Activated T-cell treated with anti-CD3 and anti-CD28 coated beads for 48 hours (primary cell): ENCODE results near the gene RPTOR.

ENCODE experiments used
- DNase-seq: peaks from one replicate; pipeline ENCODE4 v3.0.0-alpha.2; 2020; ENCODE audit warnings: low read depth

The RPTOR gene

DNA sequence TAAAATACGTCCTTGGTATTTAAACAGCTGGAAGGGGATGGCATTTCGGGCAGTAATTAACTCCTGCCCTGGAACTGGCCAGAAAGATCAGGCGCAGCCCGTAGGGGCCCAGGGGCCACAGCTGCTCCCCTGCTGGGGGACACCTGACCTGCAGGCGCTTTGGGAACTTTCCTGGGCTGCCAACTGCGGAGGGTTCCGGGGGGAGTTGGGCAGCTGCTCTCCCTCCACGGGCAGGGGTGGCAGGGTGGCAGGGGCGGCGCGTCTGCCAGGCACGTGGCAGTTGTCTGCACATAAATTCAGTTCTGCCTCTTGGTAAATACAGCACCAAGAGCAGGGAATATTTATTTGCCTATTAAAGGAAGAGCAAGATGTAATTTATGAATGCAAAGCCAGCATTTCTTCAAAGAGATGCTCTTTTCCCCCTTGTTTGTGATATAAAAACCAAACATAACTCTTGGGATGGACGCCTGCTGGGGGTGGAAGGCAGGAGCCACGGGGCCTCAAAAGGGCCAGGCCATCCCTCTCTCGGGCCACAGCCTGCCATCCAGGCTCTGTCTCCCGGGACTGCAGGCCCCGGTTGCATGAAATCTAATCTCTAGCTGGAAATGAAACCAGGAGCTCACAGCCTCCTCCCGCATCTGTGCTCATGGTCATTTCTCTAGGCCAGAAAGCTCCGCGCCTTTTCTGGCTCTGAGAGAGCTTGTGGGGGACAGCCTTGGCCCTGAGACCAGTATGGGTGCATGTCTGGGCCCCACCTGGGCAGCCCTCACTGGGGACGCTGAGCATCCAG is 417.1 kb downstream of the RPTOR start:
- DNase-seq: no peak

DNA sequence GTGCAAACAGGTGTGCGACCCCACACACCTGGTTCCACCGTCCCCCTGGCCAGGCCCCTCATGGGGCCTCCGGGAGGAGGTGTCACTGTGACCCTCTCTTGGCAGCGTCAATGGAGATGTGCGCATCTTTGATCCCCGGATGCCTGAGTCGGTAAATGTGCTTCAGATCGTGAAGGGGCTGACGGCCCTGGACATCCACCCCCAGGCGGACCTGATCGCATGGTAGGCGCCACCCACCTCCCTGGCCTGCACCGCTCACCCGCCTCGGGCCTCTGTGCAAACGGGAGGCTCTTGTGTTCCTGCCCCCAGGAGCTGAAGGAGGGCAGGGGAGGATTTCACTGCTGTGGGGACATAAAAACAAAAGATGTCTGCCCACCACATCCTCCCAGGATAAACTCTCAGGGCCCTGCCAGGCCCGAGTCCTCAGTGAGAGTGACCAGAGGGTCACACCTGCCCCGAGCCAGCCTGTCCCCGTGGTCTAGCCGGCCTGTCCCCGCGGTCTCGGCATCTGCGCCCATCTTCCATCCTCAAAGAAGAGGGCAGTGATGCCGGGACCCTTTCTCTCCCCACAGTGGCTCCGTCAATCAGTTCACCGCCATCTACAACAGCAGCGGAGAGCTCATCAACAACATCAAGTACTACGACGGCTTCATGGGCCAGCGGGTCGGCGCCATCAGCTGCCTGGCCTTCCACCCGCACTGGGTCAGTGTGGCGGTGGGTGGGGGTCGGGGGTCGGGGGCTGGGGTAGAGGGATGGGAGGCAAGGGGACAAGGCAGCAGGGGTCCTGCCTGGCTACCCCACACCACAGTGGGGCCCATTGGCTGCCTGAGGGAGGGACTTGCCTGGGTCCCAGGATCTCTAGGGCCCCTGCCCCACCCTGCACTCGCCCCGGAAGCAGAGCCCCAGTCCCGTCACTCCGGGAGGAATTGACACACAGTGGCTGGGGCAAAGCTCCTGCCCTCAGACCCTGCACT is 418.0 kb downstream of the RPTOR start:
- DNase-seq: no peak

DNA sequence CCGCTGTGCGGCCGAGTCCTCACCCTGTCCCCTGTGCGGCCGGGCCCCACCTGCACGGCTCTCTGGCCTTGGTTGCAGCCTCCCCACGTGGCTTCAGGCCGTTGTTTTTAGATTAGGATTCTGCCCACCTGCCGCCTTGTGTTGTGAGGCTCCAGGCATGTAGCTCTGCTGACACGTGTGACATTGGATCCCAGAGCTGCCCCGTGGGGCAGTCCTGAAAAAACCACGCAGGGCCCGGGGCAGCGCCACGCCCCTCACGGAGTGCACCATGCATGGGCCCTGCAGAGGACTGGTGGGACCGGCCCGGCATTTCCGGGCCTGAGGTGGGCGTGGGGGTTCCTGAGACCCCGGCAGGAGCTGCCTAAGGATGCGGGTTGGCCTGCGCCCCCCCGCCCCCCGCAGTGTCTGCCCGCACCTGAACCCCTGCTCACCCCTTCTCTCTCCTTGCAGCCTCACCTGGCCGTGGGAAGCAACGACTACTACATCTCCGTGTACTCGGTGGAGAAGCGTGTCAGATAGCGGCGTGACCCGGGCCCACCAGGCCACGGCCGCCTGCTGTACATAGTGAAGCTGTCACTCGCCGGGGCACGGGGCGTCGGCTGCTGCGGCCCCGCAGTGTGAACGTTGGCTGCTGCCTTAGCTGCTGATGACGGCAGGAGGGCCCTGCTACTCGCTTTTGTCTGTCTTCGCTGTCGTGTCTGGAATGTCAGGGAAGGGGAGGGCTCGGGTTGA is 419.3 kb downstream of the RPTOR start:
- no peak for DNase-seq

DNA sequence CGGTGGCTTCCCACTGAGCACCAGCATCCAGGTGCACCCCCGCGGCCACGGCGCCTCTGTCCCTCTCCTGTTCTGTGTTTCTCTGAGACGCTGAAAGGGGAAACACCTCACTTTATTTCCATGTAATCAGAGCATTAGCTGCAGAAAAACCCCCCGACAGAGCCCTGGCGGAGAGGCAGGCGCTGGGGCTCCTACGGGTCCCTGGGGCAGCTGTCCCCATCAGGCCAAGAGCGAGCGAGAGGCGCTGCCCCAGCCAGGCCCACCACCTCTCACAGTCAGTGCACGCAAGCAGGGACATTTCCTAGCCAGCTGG is 419.9 kb downstream of the RPTOR start:
- DNase-seq: no peak

DNA sequence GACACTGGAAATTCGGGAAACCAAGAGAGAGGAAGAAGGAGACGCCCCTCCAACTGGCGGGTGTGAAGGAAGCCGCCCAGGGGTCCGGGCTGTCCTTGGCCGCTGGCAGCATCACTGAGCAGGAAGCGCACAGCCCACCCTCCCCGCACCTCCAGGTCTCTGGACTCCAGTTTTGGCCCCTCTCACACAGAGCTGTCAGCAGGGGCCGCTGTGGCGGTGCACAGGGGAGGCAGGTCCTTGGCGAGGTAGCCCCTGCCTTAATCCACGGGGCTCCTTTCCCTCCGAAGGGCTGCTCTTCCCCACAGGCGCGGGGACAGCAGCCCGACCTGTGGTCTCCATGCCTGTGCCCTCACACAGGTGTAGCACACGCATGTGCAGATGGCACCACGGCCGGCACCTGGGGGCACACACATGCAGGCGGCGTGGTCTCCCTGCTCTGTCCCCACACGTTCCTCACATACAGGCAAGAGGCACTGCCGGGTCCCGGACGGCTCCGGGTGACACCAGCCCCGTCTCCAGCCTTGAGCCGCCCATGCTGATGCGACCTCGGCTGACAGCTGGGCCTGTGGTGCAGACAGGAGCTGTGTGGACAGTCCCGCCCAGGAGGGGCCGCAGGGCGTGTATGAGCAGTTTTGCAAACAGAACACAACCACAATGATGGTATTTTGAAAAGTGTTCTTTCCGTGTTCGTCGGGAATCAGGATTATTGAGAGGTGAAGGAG is 420.4 kb downstream of the RPTOR start:
- no peak for DNase-seq

DNA sequence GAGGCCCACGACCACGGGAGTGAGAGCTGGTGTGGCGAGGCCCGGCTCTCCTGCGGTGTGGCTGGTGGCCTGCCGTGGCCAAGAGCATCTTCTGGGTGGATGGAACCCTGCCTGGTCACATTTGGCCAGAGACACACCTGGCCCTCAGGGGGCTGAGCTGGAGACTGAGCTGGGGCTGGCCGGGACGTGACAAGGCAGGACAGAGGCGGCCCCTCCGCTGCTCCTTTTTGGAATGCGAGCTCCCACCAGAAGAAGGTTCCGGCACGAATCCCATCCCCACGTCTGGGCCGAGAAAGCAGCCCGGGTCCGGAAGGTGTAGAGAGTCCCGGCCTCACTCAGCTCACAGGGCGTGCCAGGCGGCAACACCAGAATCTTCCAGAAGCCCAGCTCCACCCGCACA is 421.0 kb downstream of the RPTOR start:
- DNase-seq: no peak

DNA sequence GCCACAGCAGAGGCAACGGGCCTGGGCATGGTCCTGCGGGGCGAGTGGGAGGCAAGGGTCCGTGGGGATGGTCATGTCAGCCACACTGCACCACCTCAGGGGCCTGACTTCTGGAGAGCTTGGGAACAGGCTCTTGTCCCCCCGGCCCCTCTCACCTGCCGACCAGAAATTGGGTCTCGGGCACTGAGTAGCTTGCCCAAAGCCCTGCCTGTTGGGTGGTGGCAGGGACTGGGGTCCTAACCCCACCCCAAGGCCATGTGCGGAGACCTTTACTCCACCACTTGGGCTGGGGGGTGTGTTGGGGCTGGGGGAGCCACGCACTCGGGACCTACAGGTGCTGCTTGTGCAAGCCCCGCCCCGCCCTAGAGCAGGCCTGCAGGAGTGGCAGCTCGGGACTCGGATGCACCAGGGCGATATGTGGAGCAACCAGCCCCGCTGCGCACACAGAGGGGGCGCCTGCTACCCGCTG is 422.8 kb downstream of the RPTOR start:
- DNase-seq: no peak

DNA sequence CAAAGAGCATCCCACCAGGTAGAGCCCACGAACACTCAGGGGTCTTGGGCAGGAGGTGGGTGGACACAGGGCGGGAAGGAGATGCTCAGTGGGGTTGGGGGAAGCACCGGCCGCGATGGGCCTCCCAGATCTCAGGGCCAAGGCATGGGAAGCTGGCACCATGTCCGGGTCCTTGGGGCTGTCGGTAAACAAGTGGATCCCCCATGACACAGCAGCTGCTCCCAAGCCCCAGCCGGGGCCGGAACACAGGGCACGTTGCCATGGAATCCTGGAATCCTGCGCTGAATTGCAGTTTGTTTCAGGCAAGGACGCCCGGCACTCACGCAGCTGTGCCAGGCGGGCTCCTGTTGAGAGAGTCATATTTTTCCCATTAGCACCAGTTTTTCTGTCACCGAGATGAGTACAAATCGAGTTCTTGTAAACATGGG is 424.0 kb downstream of the RPTOR start:
- DNase-seq: no peak

DNA sequence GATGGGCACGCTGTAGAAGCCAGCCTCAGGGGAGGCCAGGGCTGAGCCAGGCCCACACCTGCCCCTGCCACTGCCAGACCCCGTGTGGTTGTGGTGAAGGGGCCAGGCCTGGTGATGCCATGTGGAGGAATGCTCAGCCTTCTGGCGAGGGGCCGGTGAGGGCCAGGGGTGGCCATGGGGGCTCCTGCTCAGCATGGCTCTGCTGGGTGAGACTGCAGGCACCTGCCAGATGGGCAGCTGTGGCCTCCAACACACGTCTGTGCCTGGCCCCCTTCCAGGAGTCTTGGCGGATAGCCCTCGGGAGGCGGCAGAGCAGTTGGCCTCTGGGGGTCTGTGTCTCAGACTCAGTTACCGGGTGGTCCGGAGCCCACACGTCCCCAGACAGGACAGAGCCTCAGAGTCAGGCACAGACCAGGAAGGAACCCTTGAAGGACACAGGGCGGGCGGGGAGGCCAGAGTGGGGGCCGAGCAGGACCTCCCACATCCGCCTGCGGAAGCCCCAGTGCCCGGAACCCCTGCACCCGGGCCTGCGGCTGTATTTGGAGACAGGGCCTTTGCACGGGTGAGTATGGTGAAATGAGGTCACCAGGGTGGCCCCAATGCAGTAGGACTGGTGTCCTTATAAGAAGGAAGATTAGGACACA is 424.5 kb downstream of the RPTOR start:
- no peak for DNase-seq

DNA sequence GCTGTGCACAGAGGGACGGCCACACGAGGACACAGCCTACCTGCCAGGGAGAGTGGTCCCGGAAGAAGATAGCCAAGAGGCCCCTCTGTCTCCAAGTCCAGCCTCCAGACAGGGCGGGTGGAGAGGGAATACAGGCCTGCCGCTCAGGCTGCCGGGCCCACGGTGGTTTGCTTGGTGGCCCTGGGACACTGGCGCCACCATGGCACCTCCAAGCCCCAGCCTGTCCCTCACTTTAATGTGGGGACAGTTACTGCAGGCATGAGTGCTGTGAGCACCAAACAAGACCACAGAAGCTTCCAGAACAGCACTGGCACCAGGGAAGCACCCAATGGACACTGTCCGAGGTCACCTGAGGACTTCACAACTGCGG is 425.0 kb downstream of the RPTOR start:
- no peak for DNase-seq

DNA sequence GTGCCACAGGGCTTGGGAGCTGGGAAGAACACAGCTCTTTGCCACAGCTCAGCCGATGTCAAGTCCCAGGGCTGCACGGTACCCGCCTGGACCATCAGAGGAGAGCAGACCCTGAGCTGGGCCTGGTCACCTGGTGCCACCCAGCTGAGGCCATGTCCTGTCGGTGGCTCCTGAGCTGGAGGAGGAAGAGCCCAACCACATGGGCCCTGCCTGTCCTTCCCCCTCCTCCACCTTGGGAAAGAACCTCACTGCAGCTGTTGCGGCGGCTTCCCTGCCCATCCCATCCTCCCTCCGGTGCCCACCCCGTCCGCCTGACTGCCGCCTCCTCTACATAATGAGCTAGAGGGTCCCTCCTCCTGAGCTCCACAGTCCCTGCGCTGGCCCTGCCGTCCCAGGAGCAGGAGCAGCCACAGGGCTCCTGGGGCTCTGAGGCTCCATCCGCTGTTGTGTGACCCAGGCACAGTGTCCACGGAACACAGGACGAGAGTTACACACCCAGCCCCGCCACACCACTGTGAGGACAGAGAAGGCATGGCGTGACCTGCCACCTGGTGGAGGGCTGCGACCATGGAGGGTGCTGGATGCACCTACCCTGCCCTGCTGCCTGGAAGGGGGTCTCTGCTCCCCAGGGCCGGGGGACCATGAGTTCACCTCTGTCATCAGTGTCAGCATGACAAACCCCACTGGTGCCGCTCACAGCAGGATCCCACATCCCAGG is 425.6 kb downstream of the RPTOR start:
- DNase-seq: peak; percentile 33

DNA sequence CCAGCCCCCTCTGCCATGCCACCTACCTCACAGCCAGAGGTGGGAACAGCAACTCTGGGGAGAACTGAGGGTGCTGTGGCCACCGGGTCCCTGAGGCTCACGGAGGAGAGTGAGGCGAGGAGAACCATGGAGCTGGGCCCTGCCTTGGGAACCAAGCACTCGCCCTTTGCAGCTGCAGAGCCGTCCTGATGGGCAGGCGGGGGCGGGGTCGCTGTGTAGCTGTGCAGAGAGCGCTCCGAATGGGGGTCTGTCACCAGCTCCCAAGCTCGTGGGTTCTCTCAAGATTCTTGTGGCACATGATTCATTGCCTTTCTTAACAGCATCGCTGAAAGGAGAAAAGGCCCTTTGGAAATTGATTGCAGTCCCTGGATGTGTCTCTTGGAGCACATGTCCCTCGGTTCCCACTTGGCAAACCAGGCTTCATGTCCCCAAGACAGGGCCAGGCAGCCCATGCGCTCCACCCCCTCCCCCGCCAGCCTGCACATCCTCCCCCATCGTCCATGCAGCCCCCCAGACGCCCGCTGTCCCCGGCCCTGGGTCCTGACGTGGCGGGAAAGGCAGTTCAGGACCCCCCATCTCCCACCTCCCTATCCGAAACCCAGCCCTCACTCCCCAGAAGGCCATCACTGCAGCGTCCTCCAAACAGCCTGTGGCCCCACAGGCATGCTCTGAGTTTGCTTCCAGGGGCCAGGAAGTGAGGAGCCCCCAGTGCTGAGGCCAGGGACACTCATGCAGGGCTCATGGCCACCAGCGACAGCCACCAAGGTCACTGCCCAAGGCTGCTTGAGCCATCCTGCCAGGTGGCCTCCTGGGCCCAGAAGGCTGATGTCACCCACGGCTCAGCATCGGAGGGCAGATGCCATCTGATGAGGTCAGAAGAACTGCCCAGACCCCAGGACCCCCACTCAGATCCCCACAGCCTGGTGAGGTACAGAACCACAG is 426.4 kb downstream of the RPTOR start:
- no peak for DNase-seq

DNA sequence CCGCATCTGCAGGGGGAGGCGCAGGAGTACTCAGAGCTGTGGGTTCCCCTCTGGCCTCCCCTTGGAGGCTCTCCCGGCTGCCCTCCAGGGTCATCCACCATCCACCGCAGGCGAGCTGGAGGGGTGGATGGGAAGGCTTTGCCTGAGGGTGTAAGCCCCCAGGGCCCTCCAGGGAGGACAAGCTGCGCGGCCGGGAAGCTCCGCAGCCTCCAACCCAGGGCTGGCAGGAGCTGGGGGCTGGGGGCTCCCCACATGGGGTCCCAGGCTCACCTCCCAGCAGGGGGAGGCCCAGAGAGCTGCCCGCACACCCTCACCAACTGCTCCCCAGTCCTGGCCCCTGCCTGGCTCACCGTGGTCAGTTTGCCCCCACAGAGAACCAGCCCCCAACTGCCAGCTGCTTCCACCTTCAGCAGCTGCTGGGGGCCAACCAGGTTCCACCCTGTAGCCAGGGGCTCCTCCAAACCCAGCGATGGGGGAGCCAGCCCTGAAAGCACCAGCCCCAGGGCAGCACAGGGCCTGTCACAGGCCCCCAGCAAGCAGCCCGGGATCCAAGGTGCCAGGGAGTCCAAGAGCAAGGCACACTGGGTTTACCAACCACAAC is 427.2 kb downstream of the RPTOR start:
- DNase-seq: no peak

DNA sequence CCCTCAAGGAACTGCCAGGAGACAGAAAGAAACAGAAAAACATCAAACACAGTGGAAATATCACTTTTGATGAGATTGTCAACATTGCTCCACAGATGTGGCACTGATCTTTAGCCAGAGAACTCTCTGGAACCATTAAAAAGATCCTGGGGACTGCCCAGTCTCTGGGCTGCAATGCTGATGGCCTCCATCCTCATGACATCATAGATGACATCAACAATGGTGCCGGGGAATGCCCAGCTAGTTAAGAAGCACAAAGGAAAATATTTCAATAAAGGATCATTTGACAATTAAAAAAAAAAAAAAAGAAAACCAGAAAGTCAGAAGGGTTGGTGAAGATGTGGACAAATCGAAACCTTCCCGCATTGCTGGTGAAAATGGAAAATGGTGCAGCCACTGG is 432.1 kb downstream of the RPTOR start:
- DNase-seq: no peak

DNA sequence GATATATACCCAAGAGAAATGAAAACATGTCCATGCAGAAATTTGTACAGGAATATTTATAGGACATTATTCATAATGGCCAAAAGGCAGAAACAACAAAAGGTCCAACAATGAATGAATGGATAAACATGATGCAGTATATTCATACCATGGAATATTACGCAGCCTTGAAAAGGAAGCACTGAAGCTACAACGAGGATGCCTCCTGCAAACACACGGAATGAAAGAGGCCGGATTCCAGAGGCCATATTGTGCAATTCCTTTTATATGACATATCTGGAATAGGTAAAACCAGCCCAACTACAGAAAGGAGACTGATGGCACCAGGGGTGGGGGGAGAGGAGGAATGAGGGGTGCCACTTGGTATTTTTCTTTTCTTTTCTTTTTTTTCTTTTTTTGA is 432.5 kb downstream of the RPTOR start:
- no peak for DNase-seq

DNA sequence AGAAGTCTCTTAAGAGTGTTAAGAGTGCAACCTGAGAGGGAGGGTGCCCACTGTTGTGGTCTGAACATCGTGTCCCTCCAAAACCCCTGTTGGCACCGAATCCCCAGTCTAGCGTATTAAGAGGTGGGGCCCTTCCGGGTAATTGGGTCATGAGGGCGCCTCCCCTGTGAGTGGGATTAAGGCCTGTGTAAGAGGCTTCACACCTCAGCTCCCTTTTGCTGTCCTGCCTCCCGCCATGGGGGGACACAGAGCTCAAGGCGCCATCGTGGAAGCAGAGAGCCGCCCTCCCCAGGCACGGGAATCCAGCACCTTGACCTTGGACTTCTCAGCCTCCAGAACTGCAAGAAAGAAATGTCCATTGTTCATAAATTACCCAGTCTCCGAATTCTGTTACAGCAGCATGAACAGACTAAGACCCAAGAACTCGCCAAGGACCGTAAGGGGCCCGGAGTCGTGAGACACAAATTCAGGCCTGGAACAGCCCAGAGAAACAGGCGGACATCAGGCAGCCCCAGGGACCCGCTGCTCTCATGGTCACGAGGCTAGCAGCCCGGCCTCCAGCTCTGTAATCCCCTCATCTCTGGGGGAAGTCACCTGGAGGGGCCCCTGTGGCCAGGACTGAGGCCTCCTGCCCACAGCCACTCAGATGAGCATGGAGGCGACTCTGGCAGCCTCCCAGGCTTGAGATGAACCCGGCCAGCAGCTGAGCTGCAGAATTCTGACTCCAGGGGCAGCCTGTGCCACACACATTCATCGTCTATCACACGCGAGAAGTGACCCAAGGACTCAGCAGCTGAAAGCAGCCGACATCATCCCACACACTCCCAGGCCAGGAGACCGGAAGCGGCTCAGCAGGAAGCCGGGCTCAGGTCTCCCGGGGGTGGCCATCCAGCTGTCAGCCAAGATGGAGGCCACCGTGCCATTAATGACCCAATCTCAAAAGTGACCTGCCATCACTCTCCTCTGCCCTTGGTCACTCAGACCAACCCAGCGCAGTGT is 434.2 kb downstream of the RPTOR start:
- no peak for DNase-seq

DNA sequence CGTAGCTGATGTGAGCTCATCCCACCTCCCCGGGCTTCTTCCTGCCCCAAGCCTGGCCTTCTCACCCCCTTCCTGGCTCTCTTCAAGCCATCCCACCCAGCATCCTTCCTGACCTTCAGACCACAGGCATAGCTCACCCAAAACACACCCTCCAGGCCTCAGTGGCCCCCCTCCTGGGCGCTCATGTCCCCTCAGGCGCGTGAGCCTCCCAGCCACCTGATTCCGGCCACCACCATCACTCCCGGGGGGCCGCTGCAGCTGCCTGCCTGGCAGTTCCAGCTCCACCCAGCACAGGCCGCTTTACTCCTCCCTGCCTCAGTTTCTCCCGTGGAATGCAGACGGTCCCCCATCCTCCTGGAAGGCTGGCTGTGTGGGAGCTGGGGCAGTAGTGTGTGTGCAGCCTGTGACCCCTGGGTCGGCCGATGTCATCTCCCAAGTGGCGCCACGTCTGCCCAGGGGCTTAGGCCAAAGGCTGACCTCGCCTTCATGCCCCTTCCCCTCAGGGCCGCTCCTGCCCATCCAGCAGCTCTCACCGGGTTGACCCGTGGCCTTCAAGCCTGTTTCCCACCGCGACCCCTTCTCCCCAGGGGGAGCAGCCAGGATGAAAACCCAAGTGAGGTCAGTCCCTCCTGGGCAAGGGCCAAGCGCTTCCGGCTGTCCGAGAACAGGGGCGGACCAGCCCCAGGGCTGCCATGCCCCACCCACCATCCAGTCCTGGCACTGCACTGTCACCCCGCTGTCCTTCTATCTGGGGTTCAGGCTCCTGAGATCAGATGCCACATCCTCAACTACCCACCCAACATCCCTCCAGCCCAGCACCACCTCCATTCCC is 435.1 kb downstream of the RPTOR start:
- DNase-seq: no peak
